GM12878 (cell line): ENCODE data around the gene MCOLN2. TPM values are rescaled to one million over a fixed set of nuclear protein-coding genes. Genes with fewer than 3 reads are reported as not detected.
A peak's percentile ranks its signal among the peaks of the same experiment; 100 is the strongest.

Experiments used
- ATAC-seq: fragments of 200-7000 bp; cut with Tn5 transposase; 3 replicates; pipeline ENCODE4 v1.9.1; 2020; ENCODE audit warnings: mild to moderate bottlenecking, moderate library complexity
- BruUV-seq: library from RNA; stranded (reverse); fragments of 400-500 nt; replicated peaks from 2 replicates; lab custom pipeline; 2021; lab: Mats Ljungman, UMichigan
- CTCF ChIA-PET: fragments of 300-600 bp; sonication (Branson Sonifier 250); formaldehyde crosslinking; extraction: SDS; loops from one replicate; lab custom pipeline; 2021; ENCODE audit warnings: inconsistent platforms; lab: Yijun Ruan, JAX
- POLR2A ChIA-PET: fragments of 350-600 bp; formaldehyde crosslinking; extraction: SDS; loops from one replicate; lab custom pipeline; 2021; ENCODE audit warnings: inconsistent platforms; lab: Charles Lee
- RAD21 ChIA-PET: fragments of 300-600 bp; sonication (Branson Sonifier 250); formaldehyde crosslinking; loops from one replicate; lab custom pipeline; 2023; ENCODE audit warnings: antibody characterized with exemption; ENCODE audit not compliant: unreplicated experiment; lab: Charles Lee
- SMC1A ChIA-PET: fragments of 300-600 bp; sonication (Branson Sonifier 250); formaldehyde crosslinking; loops from one replicate; lab custom pipeline; 2023; ENCODE audit not compliant: unreplicated experiment, uncharacterized antibody; lab: Charles Lee
- DNase-seq: peaks from one replicate; pipeline ENCODE4 v3.0.0-alpha.2; 2011; ENCODE audit warnings: low read depth, low spot score
- FAIRE-seq: peaks from 3 replicates; lab custom pipeline; 2011; peaks lifted over from hg19 to GRCh38; lab: Jason Lieb, UNC
- H2AFZ ChIP-seq: 2 replicates; pipeline ENCODE4 v1.6.0; 2011; ENCODE audit warnings: low read depth, low read length, control low read depth; ENCODE audit not compliant: control insufficient read depth
- H3K27ac ChIP-seq: 2 replicates; pipeline ENCODE4 v1.5.1; 2011; ENCODE audit warnings: control low read depth; ENCODE audit not compliant: control insufficient read depth, insufficient read depth
- H3K27me3 ChIP-seq, 2 experiments: replicated peaks in 1 of 2; 2 replicates each; pipeline versions ENCODE4 v1.6.0 to v1.6.1; 2011; ENCODE audit warnings: low read length in 1 of 2; ENCODE audit not compliant: control insufficient read depth in 2 of 2, insufficient read depth in 2 of 2
- H3K36me3 ChIP-seq, 2 experiments: 2 replicates each; pipeline ENCODE4 v1.5.1; 2011; ENCODE audit warnings: low read length in 1 of 2; ENCODE audit not compliant: control insufficient read depth in 2 of 2, insufficient read depth in 2 of 2
- H3K4me1 ChIP-seq: 2 replicates; pipeline ENCODE4 v1.6.1; 2011; ENCODE audit warnings: mild to moderate bottlenecking, low read length, moderate library complexity, mixed read lengths; ENCODE audit not compliant: control insufficient read depth, insufficient read depth
- H3K4me2 ChIP-seq: 2 replicates; pipeline ENCODE4 v1.6.0; 2011; ENCODE audit warnings: control low read depth; ENCODE audit not compliant: control insufficient read depth, insufficient read depth
- H3K4me3 ChIP-seq: fragments of 200-600 bp; sonication (generic); 2 replicates; pipeline ENCODE4 v1.5.1; 2016
- H3K79me2 ChIP-seq: 2 replicates; pipeline ENCODE4 v1.6.0; 2011; ENCODE audit warnings: low read length; ENCODE audit not compliant: control insufficient read depth, insufficient read depth
- H3K9ac ChIP-seq: 2 replicates; pipeline ENCODE4 v1.8.0; 2011; ENCODE audit warnings: low read length, control low read depth, mixed read lengths; ENCODE audit not compliant: control insufficient read depth, insufficient read depth
- H3K9me3 ChIP-seq: replicated peaks from 3 replicates; pipeline ENCODE4 v1.5.1; 2011; ENCODE audit warnings: mild to moderate bottlenecking, low read length; ENCODE audit not compliant: control insufficient read depth, insufficient read depth
- H4K20me1 ChIP-seq: 2 replicates; pipeline ENCODE4 v1.6.0; 2011; ENCODE audit not compliant: control insufficient read depth, insufficient read depth
- BACH1 ChIP-seq: fragments of 450-650 bp; IDR thresholded peaks from 2 replicates; pipeline ENCODE4 v1.6.1; 2017; ENCODE audit warnings: mild to moderate bottlenecking, borderline replicate concordance
- CHD1 ChIP-seq: IDR thresholded peaks from 2 replicates; pipeline ENCODE4 v1.6.1; 2012; ENCODE audit warnings: low read depth, low read length, improper control_type of control experiment
- EGR1 ChIP-seq, 2 experiments: IDR thresholded peaks; 1 replicate in 1 of 2; 2 replicates in 1 of 2; pipeline ENCODE4 v1.6.1; 2011 to 2012; ENCODE audit warnings: low read depth in 2 of 2, low read length in 2 of 2, borderline replicate concordance in 1 of 2, mild to moderate bottlenecking in 1 of 2, moderate library complexity in 1 of 2
- IKZF1 ChIP-seq: fragments of 450-650 bp; conservative IDR thresholded peaks from 2 replicates; pipeline ENCODE4 v1.6.1; 2017; ENCODE audit warnings: antibody characterized with exemption, mild to moderate bottlenecking
- LARP7 ChIP-seq: fragments of 450-650 bp; IDR thresholded peaks from 2 replicates; pipeline ENCODE4 v1.6.1; 2017; ENCODE audit warnings: mild to moderate bottlenecking
- MXI1 ChIP-seq: fragments of 150-350 bp; IDR thresholded peaks from 2 replicates; pipeline ENCODE4 v1.6.1; 2011; ENCODE audit warnings: low read depth, mild to moderate bottlenecking, inconsistent platforms, low read length, improper control_type of control experiment
- NFIC ChIP-seq: IDR thresholded peaks from 2 replicates; pipeline ENCODE4 v1.6.1; 2012; ENCODE audit warnings: low read depth, mild to moderate bottlenecking, inconsistent platforms, low read length, moderate library complexity
- POLR2AphosphoS2 ChIP-seq: IDR thresholded peaks from 2 replicates; pipeline ENCODE4 v1.6.1; 2011; ENCODE audit warnings: low read depth, mild to moderate bottlenecking, low read length, improper control_type of control experiment, moderate library complexity
- RB1 ChIP-seq: fragments of 450-650 bp; formaldehyde crosslinking; IDR thresholded peaks from 2 replicates; pipeline ENCODE4 v1.6.1; 2017; ENCODE audit warnings: mild to moderate bottlenecking, borderline replicate concordance
- RUNX3 ChIP-seq: IDR thresholded peaks from 2 replicates; pipeline ENCODE4 v1.6.1; 2012; ENCODE audit warnings: low read length, inconsistent platforms
- SMAD5 ChIP-seq: IDR thresholded peaks from 2 replicates; pipeline ENCODE4 v1.6.1; 2016; ENCODE audit warnings: antibody characterized with exemption, low read depth
- TCF7 ChIP-seq: IDR thresholded peaks from 2 replicates; pipeline ENCODE4 v1.6.1; 2014; ENCODE audit warnings: antibody characterized with exemption, borderline replicate concordance
- YY1 ChIP-seq: IDR thresholded peaks from 2 replicates; pipeline ENCODE4 v1.6.1; 2011; ENCODE audit warnings: low read depth, mild to moderate bottlenecking, low read length
- ZNF217 ChIP-seq: fragments of 450-650 bp; IDR thresholded peaks from 2 replicates; pipeline ENCODE4 v1.6.1; 2017; ENCODE audit warnings: antibody characterized with exemption, mild to moderate bottlenecking
- ZNF24 ChIP-seq: fragments of 450-650 bp; IDR thresholded peaks from 2 replicates; pipeline ENCODE4 v1.6.1; 2017; ENCODE audit warnings: antibody characterized with exemption, mild to moderate bottlenecking
- WGBS: methylation state at CpG from one replicate; pipeline ENCODE4 v1.1.6; 2016; ENCODE audit warnings: low lambda C conversion rate; ENCODE audit not compliant: insufficient replicate concordance, insufficient coverage; ENCODE audit errors: missing lambda C conversion rate; 5-methylcytosine and 5-hydroxymethylcytosine counted together
- in situ Hi-C: fragments of 300-500 bp; cut with MboI; formaldehyde crosslinking; loops from 9 replicates; pipeline ENCODE4 v1.14.3; 2018; ENCODE audit warnings: mixed read lengths
- intact Hi-C: fragments of 100-400 bp; cut with micrococcal nuclease; formaldehyde crosslinking; loops from one replicate; pipeline ENCODE4 v1.14.2; 2022; ENCODE audit not compliant: unreplicated experiment
- polyA plus RNA-seq, 11 experiments: library from polyadenylated mRNA; depleted of rRNA in 4 of 11; unstranded in 6 of 11; stranded (reverse) in 5 of 11; fragments of >200 nt; fragmentation: Nextera tagmentation in 4 of 11; fragmentation: Illumina TruSeq in 1 of 11; extraction: Ambion mirVana in 4 of 11; extraction: Trizol in 1 of 11; gene quantifications; 1 replicate in 1 of 11; 2 replicates in 10 of 11; pipeline versions ENCODE4 v1.2.1 to v1.2.3, GENCODE V29; 2011 to 2016; ENCODE audit warnings: inconsistent platforms in 2 of 11, missing spikeins in 2 of 11, low read depth in 1 of 11
- total RNA-seq, 4 experiments: library from RNA; depleted of rRNA in 3 of 4; stranded (reverse); fragments of >200 nt in 3 of 4; fragmentation: Illumina TruSeq in 1 of 4; extraction: Trizol in 1 of 4; gene quantifications; 2 replicates each; pipeline versions ENCODE4 v1.2.1 to v1.2.3, GENCODE V29; 2013 to 2021
- TF ChIP-seq, protein P1 (sequence below): fragments of 450-650 bp; IDR thresholded peaks from 2 replicates; pipeline ENCODE4 v1.6.1; 2016; ENCODE audit warnings: mild to moderate bottlenecking
- TF ChIP-seq, protein P2 (sequence below): IDR thresholded peaks from 2 replicates; pipeline ENCODE4 v1.6.1; 2012; ENCODE audit warnings: low read depth, low read length, improper control_type of control experiment
- TF ChIP-seq, protein P3 (sequence below), 3 experiments: IDR thresholded peaks in 2 of 3; conservative IDR thresholded peaks in 1 of 3; 2 replicates each; pipeline ENCODE4 v1.5.1; 2011; ENCODE audit warnings: low read depth in 3 of 3, low read length in 3 of 3, mild to moderate bottlenecking in 3 of 3, control low read depth in 2 of 3, moderate library complexity in 2 of 3, inconsistent platforms in 1 of 3, mixed read lengths in 1 of 3; ENCODE audit not compliant: control insufficient read depth in 2 of 3, insufficient read depth in 1 of 3; ENCODE audit errors: extremely low read depth in 1 of 3

The MCOLN2 gene
- total and polyA plus RNA-seq, 10 of the 15 experiments (the other 5 are each of a cell fraction or from before 2014, with no cell fraction given): 25.9 to 233 (median 109) TPM

DNA sequence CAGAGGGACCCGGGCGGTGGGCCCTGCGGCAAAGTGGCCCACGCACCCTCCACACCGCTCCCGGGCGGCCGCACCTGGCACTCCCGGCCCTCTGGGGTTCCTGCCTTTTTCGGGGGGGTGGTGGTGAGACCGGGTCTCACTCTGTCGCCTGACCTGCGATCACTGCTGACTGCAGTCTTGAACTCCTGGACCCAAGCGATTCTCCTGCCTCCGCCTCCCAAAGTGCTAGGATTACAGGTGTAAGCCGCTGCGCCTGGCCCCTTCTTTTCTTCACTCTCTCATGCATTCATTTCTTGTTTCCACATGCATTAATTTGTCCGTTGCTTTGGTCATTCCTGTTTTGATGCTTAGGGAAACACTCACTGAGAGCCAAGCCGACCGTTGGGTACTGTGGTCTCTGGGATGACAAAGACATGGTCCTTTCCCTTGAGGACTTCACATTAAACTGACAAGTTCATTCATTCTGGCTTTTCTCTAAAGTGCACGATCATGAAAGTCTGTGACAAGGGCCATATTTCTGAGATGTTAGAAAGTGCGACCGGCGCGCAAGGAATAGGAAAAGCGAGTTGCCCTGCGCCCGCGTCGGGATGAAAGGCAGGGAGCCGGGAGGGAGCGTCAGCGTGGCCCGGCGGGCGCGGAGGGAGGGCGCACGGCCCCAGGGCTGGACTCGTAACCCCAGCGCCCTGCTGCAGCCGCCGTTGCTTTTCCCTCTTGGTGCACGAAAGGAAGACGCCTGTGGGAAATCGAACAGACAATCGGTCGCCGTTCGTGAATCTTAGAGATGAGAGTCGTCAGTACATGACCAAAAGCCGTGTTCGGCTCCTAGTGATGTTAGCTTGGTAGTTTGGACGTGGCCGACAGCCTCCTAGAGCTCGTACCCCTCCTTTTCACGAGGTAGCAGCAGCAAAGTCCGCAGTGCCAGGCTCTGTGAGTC, 1.0 kb upstream of the MCOLN2 start:
- Histone ChIP-seq H3K27me3 (no peaks in the 10 kb centered on the region), H2AFZ (peak overlapping the region; percentile 62), H3K27ac (peak overlapping the region; percentile 99), H3K4me2 (peak overlapping the region; percentile 95), H4K20me1 (no peaks in the 10 kb centered on the region), H3K4me1 (0 out of 2 replicates have a peak, but pooled peaks cover 4% of the 10 kb centered on the region), H3K4me3 (peak overlapping the region; percentile 95), H3K36me3 (0 out of 4 replicates have a peak, but pooled peaks cover 0 to 2% of the 10 kb centered on the region in 2 experiments), H3K79me2 (peaks cover 78% of the 10 kb centered on the region), H3K9ac (peak overlapping the region; percentile 60), H3K9me3 (no peaks in the 10 kb centered on the region; the same call in 2 of the 3 replicates)
- in situ Hi-C loops (loop anchor here (25.0 kb wide), 1 partner anchor 1914 kb away; the partner anchor contains the start of genes HS2ST1 and SELENOF), intact Hi-C loops (loop anchor here (2.0 to 10.0 kb wide), 3 partner anchors 29 to 423 kb away; partner anchors contain the start of gene CTBS)
- POLR2A ChIA-PET: interaction anchor here (0.6 to 1.0 kb wide), 4 partner anchors 16 to 259 kb away, joined by 3 to 6 read pairs (median 4); no protein-coding TSS in a partner anchor
- peak; percentile 4 for ATAC-seq
- CTCF ChIA-PET: interaction anchor here (0.8 to 2.8 kb wide), 7 partner anchors 26 to 257 kb away, joined by 3 to 17 read pairs (median 5); no protein-coding TSS in a partner anchor
- RAD21 ChIA-PET: interaction anchor here (0.8 to 7.2 kb wide), 9 partner anchors 21 to 53 kb away, joined by 3 to 62 read pairs (median 8); no protein-coding TSS in a partner anchor
- BruUV-seq: TSS peak; percentile 49
- SMC1A ChIA-PET: interaction anchor here (1.0 to 4.1 kb wide), 8 partner anchors 19 to 53 kb away, joined by 3 to 45 read pairs (median 6); no protein-coding TSS in a partner anchor
- no peak for DNase-seq
- under 1% methylated on average over 58 of the region's 58 CpGs for WGBS
- no peak for FAIRE-seq
- TF ChIP-seq SMAD5 (no peak), YY1 (no peak), RB1 (no peak), NFIC (no peak), TCF7 (no peak), MXI1 (no peak), BACH1 (0 out of 2 replicates have a peak, but pooled peaks have one; percentile 8), EGR1 (IDR thresholded peaks at IDR 0.05; ENCODE audit: borderline replicate concordance in 1 of 2, low read depth in 2 of 2, low read length in 2 of 2) (0 out of 3 replicates have a peak, but pooled peaks of 1 of the 2 experiments have one; percentile 1), POLR2AphosphoS2 (no peak), ZNF217 (0 out of 2 replicates have a peak, but pooled peaks have one; percentile 64), RUNX3 (no peak; the same call in 1 of the 2 replicates), IKZF1 (peak; percentile 31), LARP7 (peak; percentile 90), ZNF24 (0 out of 2 replicates have a peak, but pooled peaks have one; percentile 19), CHD1 (no peak)
- TF ChIP-seq, protein P1, sequence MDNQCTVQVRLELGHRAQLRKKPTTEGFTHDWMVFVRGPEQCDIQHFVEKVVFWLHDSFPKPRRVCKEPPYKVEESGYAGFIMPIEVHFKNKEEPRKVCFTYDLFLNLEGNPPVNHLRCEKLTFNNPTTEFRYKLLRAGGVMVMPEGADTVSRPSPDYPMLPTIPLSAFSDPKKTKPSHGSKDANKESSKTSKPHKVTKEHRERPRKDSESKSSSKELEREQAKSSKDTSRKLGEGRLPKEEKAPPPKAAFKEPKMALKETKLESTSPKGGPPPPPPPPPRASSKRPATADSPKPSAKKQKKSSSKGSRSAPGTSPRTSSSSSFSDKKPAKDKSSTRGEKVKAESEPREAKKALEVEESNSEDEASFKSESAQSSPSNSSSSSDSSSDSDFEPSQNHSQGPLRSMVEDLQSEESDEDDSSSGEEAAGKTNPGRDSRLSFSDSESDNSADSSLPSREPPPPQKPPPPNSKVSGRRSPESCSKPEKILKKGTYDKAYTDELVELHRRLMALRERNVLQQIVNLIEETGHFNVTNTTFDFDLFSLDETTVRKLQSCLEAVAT: no peak; the same call in 1 of the 2 replicates
- TF ChIP-seq, protein P2, sequence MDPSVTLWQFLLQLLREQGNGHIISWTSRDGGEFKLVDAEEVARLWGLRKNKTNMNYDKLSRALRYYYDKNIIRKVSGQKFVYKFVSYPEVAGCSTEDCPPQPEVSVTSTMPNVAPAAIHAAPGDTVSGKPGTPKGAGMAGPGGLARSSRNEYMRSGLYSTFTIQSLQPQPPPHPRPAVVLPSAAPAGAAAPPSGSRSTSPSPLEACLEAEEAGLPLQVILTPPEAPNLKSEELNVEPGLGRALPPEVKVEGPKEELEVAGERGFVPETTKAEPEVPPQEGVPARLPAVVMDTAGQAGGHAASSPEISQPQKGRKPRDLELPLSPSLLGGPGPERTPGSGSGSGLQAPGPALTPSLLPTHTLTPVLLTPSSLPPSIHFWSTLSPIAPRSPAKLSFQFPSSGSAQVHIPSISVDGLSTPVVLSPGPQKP: no peak
- TF ChIP-seq, protein P3, sequence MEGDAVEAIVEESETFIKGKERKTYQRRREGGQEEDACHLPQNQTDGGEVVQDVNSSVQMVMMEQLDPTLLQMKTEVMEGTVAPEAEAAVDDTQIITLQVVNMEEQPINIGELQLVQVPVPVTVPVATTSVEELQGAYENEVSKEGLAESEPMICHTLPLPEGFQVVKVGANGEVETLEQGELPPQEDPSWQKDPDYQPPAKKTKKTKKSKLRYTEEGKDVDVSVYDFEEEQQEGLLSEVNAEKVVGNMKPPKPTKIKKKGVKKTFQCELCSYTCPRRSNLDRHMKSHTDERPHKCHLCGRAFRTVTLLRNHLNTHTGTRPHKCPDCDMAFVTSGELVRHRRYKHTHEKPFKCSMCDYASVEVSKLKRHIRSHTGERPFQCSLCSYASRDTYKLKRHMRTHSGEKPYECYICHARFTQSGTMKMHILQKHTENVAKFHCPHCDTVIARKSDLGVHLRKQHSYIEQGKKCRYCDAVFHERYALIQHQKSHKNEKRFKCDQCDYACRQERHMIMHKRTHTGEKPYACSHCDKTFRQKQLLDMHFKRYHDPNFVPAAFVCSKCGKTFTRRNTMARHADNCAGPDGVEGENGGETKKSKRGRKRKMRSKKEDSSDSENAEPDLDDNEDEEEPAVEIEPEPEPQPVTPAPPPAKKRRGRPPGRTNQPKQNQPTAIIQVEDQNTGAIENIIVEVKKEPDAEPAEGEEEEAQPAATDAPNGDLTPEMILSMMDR (IDR thresholded peaks at IDR 0.05 in 2 of 3, conservative IDR thresholded peaks at IDR 0.05 in 1 of 3; ENCODE audit: control insufficient read depth in 2 of 3, extremely low read depth in 1 of 3, insufficient read depth in 1 of 3, low read depth in 3 of 3, low read length in 3 of 3): 0 out of 6 replicates have a peak, but pooled peaks of 1 of the 3 experiments have one; percentile 12
